HG02759 (cell line): ENCODE measurements around the gene PAPSS2.
"Not testable (repeated sequence)": the region's sequence is repeated elsewhere in the genome, so short reads cannot be mapped to it uniquely, and the experiment has no call there.

Source experiments
- ATAC-seq: cut with Tn5 transposase; IDR thresholded peaks from one replicate; pipeline ENCODE4 v1.9.1; 2021; ENCODE audit warnings: mild to moderate bottlenecking, moderate library complexity; ENCODE audit not compliant: unreplicated experiment

PAPSS2 gene

DNA sequence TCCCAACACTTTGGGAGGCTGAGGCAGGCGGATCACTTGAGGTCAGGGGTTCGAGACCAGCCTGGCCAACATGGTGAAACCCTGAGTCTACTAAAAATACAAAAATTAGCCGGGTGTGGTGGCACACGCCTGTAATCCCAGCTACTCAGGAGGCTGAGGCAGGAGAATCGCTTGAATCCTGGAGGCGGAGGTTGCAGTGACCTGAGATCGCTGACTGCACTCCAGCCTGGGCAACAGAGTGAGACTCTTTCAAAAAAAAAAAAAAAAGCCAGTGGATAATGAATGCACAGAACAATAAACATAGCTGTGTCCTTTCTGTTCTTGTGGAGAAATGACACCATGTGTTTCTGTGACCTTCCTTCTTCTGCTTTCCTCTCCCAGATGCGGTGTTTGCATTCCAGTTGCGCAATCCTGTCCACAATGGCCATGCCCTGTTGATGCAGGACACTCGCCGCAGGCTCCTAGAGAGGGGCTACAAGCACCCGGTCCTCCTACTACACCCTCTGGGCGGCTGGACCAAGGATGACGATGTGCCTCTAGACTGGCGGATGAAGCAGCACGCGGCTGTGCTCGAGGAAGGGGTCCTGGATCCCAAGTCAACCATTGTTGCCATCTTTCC lies 83.4 kb downstream of the PAPSS2 start:
- ATAC-seq = not testable (repeated sequence)

DNA sequence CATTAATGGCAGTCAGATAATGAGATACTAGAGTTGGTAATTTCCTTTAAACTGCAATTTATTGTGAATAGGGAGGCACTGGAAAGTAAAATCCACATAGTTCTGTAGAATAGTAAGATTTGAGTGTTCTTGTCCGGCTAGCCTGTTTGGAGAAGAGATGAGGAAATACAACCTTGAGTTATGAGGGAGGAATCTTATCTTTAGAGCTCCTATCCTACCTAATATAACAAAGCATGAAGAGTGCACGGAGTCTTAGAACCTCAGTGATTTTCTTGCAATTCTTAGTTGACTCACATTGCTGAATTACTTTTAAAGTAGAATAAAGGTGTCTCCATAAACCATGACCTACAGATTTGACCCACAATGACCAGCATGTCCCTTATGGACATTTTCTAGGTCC lies 84.9 kb downstream of the PAPSS2 start:
- ATAC-seq = no peak

DNA sequence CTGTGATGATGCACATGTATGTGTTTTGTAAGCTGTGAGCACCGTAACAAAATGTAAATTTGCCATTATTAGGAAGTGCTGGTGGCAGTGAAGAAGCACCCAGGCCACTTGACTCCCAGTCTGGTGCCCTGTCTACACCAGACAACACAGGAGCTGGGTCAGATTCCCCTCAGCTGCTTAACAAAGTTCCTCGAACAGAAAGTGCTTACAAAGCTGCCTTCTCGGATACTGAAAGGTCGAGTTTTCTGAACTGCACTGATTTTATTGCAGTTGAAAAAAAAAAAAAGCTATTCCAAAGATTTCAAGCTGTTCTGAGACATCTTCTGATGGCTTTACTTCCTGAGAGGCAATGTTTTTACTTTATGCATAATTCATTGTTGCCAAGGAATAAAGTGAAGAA lies 87.2 kb downstream of the PAPSS2 start:
- no peak for ATAC-seq

DNA sequence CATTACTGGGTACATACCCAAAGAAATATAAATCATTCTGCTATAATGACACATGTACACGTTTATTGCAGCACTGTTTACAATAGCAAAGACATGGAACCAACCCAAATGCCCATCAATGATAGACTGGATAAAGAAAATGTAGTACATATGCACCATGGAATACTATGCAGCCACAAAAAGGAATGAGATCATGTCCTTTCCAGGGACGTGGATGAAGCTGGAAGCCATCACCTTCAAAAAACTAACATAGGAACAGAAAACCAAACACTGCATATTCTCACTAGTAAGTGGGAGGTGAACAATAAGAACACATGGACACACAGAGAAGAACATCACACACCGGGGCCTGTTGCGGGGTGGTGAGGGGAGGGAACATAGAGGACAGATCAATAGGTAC lies 88.6 kb downstream of the PAPSS2 start:
- not testable (repeated sequence) for ATAC-seq

DNA sequence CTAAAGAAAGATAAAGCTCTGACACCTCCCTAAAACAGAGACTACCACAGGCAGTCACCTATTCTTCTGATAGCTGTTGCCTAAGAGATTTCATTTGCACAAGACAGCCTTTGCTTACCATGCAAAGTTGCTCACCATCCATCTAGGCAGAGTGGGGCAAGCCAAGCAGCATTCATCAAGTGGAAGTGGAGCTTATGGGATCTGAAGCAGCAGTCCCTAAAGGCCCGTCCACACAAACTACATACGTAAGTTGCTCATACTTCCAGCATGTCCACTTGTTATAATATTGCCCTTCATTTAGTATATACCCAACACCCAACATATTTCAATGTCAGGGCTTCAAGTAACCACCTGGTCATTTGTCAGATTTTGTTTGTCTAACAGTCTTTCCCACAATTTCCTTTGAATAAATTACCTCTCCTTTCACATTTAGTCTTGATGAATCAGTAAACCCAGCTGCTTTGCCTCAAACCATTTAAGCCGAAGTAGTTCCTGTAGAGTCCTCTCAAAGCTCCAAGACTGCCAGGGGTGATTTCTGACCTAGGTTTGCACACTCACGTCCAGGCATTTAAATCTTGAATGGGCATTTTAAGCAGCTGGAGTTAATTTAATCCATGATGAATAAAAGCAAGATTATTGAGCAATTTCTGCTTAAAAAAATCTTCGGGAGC lies 90.5 kb downstream of the PAPSS2 start:
- no peak for ATAC-seq

DNA sequence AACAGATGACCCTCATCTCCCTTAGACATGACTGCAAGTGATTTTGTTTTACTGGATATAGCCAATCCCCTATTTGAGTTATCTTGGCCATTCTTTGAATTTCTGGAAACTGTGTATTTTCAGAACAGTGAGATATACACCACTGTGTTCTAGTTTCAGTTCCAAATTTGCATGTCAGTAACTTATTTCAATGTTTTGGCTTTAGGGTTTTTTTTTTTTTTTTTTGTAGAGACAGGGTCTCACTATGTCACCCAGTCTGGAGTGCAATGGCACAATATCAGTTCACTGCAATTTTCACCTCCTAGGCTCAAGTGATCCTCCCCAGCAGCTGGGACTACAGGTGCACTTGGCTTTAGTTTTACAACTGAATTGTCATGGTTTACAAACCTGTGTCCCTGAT lies 91.1 kb downstream of the PAPSS2 start:
- no peak for ATAC-seq

DNA sequence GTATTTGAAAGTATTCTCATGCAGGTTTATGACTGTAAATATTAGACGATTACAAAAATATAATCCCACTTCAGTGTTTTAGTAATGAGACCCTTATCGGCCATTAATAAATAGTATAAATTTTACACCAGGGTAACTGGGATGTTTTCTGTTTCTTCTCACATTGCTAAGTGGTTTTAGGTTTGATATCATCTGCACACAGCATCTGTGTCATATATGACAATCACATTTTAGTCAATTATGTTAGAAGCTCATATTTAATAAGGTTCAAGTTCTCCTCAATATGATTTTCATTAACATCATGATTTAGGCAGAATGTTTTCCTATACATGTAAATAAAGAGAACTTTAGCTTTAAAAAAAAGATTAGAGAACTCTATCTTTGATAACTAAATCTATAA lies 91.6 kb downstream of the PAPSS2 start:
- no peak for ATAC-seq

DNA sequence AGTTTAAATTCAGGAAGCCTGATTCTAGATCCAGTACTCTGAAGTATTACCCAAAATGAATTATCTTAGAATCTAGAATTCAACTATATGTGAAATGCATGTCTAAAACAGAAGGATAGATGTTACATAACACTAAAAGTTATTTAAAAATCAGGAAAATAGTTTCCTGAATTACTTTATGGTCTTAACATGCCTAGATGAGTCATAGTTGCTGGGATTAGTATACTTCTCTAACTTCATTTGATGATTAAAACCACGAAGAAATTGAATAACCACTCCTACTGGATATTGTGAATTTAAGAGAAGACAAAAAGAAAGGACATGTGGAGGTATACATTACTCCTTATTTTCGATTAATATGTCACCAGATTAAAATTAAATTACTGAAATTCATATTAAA lies 92.9 kb downstream of the PAPSS2 start:
- ATAC-seq = no peak

DNA sequence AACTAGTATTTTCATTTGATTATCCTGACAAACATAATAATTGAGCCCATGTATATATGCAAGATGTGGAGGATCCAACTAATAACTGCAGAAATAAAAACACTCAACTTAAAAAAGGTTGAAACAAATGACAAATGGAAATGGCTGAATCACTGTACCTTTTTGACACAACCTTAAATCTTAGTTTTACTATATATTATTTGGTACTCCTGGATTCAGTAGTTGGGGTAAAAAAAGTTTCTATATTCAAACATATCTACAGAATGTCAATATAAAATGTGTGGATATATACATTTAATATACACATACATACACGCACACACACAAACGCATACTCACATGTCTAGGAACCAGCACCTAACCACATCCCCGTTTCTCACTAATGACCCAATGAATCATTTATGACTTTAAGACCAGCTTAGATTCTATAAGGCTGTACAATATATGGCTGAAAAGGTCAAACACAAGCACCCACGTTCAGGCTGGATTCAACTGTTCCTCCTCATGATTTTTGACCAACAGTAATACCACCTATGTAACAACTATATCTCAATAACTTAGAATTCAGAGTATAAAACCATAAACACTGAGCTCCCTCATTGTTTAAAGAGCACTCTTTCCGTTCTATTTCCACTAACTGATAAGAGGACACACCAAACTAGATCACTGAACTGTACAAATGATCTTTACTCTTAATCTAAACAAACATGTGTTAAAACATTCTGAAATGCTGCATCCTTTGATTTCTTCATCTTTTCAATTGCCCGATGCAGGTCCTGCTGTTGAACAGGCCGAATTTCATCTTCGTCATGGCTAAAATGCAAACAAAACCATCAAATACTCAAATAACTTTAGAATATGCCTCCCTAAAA lies 94.6 kb downstream of the PAPSS2 start:
- no peak for ATAC-seq

DNA sequence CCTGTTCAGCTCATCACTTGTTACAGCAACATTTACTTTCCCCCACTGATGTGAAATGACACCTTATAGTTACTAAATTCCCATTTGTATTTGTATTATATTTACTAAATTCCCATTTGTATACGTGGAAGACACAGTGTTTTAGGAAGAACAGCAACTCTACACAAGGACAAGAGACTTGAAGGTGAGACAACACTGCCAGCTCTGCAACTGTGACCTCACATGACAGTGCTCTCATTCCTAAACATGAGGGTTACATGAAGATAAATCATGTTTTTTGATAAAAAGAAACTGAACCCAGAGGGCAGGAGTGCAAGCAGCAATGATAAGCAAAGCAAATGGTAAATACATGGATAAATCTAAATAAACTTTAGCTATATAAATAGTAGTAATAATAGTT lies 98.0 kb downstream of the PAPSS2 start:
- no peak for ATAC-seq

DNA sequence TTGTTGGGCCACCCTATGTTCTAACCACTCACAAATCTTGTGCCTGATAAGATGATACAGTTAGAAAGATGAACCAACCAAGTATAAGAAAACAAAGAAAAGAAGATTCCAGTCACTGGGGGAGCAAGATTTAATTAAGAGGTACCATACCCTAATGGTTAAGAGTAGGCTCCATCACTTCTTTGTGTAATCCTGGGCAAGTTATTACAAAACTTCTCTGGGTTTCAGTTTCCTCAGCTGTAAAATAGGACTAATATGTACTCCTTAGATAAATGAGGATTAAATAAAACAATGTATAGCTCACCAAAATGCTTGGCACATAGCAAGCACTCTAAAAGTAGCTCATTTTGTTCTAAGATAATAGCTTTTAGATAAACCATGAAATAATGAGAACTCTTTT lies 99.9 kb downstream of the PAPSS2 start:
- no peak for ATAC-seq

DNA sequence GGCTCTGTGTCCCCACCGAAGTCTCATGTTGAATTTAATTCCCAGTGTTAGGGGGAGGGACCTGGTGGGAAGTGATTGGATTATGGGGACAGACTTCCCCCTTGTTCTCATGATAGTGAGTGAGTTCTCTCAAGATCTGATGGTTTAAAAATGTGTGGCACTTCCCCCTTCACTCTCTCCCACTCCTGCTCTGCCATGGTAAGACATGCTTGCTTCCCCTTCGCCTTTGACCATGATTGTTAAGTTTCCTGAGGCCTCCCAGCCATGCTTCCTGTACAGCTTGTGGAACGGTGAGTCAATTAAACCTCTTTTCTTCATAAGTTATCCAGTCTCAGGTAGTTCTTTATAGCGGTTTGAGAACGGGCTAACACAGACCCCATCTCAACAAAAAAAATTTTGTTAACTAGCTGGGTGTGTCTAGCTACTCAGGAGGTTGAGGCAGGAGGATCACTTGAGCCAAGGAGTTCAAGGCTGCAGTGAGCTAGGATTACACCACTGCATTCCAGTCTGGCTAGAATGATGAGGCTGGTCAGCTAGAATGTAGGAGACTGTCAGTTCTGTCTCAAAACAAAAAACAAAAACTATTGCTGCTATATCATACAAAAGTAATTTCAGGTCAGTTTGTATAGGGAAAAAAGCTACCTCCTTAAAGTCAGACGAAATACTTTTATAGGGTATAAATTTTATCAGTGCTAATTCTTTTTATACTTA lies 100.7 kb downstream of the PAPSS2 start:
- no peak for ATAC-seq

DNA sequence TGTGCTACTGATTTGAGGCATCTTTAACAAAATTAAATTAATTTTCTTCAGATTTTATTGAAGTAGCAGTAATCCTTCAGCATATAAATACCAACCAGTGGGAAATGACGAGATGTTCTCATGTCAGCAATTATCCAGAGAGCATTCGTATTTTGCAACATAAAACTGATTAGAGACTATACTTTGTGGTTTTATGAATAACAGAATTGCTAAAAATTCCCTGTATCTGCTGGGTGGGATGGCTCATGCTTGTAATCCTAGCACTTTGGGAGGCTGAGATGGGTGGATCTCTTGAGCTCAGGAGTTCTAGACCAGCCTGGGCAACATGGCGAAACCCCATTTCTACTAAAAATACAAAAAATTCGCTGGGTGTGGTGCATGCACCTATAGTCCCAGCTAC lies 101.5 kb downstream of the PAPSS2 start:
- ATAC-seq = no peak

DNA sequence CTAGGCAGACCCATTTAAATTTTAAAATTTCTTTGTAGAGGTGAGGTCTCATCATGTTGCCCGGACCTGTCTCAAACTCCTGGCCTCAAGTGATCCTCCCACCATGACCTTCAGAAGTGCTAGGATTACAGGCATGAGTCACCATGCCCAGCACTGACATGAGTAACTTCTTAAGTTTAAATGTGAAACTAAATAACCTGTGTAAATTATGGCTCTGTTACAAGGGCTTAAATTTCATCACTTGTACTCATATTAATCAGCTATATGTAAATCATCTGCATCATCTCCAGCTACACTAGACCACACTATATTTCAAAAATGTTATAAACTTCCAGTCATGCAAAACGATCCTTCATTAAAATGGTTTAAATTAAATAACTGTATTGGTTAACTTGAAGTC lies 102.2 kb downstream of the PAPSS2 start:
- peak; percentile 81 for ATAC-seq

DNA sequence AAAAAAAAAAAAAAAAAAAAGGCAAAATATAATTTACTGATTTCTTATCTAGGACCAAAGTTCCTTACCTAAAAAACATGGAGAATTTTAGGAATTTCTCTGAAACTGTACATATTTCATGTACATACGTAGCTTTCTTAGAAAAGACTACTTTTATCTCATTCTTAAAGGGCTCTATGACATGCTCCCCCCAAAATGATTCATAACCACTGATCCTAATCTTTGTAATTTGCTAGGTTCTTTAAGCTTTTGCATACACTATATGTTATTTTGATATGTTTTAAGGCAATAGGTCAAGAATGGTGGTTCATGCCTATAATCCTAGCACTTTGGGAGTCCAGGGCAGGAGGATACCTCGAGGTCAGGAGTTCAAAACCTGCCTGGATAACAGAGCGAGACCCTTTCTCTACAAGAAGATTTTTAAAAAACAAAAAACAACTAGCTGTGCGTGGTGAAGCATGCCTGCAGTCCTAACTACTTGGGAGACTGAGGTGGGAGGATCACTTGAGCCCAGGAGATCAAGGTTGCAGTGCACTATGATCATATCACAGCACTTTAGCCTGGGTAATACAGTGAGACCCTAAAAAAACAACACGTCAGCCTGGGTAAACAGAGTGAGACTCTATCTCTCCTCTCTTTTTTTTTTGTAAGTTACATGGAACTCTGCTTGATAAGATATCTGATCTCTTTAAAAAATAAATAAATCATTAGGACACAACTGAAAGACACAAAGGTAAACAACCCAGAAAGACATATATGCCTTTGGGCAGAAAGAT lies 103.6 kb downstream of the PAPSS2 start:
- ATAC-seq = no peak

DNA sequence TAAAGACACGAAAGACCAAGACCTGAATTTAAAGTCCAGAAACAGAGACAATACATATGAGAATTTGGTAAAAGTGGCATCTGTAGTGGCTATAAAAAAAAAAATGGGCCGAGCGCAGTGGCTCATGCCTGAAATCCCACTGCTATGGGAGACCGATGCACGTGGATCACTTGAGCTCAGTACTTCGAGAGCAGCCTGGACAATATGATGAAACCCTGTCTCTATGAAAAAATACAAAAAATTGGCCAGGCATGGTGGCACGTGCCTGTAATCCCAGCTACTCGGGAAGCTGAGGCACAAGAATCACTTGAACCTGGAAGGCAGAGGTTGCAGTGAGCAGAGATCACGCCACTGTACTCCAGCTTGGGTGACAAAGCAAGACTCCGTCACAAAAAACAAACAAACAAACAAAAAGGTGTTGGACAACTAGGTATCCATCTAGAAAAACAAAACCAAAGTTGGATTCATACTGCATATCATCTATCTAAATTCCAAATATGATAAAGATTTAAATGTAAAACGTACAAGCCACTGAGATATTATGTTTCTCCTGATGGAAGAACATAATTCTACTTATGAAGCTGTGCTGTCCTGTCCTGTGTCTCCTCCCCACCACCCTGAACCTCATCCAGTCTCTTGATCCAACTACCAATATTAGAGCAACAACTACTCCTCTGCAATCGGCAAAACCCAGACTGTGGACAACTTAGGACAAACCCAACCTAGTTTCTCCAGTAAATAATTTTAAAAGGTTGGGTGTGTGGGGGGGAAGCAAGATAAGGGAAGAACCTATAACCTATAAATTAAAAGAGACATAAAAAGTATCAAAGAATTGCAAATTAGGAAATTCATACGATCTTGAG lies 104.6 kb downstream of the PAPSS2 start:
- no peak for ATAC-seq

DNA sequence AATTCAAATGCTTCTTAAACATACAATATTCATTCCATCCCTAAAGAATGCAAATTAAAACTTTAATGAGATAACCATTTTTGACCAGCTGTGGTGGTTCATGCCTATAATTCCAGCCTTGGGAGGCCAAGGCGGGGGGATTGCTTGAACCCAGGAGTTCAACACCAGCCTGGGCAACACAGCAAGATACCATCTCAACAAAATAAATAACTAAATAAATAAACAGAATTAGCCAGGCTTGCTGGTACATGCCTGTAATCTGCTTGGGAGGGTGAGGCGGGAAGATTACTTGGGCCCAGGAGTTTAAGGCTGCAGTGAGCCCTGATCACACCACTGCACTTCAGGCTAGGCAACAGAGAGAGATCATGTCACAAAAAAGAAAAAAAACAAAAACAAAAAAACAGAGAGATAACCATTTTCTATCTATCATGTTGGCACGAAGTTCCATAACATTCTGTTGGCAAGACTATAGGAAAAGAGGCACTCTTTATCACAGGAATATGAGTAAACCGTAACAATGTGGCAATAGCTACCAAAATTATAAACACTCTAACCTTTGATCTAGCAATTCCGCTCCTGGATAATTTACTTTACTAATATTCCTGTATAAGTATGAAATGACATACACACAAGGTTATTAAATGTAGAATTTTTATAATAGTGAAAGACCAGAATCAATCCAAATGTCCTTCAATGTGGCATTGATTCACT lies 106.1 kb downstream of the PAPSS2 start:
- ATAC-seq = no peak

DNA sequence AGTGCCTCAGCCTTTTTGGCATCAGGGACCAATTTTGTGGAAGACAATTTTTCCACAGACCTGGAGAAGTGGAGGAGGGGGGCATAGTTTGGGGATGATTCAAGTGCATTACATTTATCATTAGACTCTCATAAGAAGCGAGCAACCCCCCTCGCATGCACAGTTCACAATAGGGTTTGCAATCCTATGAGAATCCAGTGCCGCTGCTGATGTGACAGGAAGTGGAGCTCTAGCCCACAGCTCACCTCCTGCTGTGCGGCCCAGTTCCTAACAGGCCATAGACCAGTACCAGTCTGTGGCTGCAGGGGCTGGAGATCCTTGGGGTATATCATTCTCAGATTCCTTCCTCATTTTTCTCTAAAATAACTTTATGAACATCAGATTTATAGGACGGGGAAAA lies 107.6 kb downstream of the PAPSS2 start:
- ATAC-seq = no peak

DNA sequence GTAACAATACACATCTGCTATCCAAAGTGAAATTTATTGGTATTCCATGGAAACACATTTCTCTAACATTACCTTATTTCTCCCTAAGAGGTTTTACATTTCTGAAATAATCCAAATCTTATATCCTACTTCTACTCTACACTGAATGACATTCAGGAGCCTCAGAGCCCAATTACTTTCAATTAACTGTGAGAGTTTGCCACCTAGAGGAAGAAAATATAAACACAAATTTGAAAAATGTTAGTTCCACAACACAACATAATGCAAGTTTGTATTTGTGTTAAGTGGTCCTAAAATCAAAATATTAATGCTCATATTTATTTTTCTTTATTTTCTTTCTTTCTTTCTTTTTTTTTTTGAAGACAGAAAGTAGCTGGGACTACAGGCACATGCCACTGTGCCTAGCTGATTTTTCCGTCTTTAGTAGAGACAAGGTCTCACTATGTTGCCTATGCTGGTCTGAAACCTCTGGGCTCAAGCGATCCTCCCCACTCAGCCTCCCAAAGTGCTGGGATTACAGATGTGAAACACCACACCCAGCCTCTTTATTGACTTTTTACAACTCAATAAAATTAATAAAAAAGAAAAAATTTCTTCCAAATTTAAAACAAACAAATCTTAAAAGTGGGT lies 112.3 kb downstream of the PAPSS2 start:
- no peak for ATAC-seq
